ENCODE results near the gene KRT13. TPM values are rescaled to one million over a fixed set of nuclear protein-coding genes. Genes with fewer than 3 reads are reported as not detected.

KRT13 gene
- total and polyA plus RNA-seq, 9 of the 15 experiments (the other 6 are each of a cell fraction or from before 2014, with no cell fraction given), result 0.11 to 1.1 (median 0.24) TPM; not detected in 3

- TF ChIP-seq MAX (CRISPR knock-in tag; IDR thresholded peaks at IDR 0.05) (0 out of 2 replicates have a peak, but pooled peaks have one; percentile 14), KLF16 (IDR thresholded peaks at IDR 0.05) (no peak), HDAC1 (IDR thresholded peaks at IDR 0.05) (no peak), MCM5 (IDR thresholded peaks at IDR 0.05; ENCODE audit: low read depth) (no peak), USF2 (CRISPR knock-in tag; IDR thresholded peaks at IDR 0.05) (peak; percentile 57), ZNF592 (IDR thresholded peaks at IDR 0.05) (peak; percentile 73; the same call in 1 of the 2 replicates), TBL1XR1 (IDR thresholded peaks at IDR 0.05; ENCODE audit: low read length in 2 of 2) (no peak), MGA (IDR thresholded peaks at IDR 0.05) (peak; percentile 39), ID3 (CRISPR knock-in tag; IDR thresholded peaks at IDR 0.05) (no peak), ID3 (tag; IDR thresholded peaks at IDR 0.05) (no peak), MEF2A (IDR thresholded peaks at IDR 0.05; ENCODE audit: control insufficient read depth, low read depth, low read length) (no peak)
Observed at GRCh38 chr17:41499714-41500113, 5.7 kb downstream of the KRT13 start (continued).
